CD4-positive, alpha-beta T cell treated with Interleukin-12 subunit alpha and Interleukin-12 subunit beta, for 1 hour (primary cell): Measurements from ENCODE around the gene FAM107B.
"Not testable (repeated sequence)": the region's sequence is repeated elsewhere in the genome, so short reads cannot be mapped to it uniquely, and the experiment has no call there.

Experiments
- DNase-seq: peaks from one replicate; pipeline ENCODE4 v3.0.0-alpha.2; 2020

Gene FAM107B

DNA sequence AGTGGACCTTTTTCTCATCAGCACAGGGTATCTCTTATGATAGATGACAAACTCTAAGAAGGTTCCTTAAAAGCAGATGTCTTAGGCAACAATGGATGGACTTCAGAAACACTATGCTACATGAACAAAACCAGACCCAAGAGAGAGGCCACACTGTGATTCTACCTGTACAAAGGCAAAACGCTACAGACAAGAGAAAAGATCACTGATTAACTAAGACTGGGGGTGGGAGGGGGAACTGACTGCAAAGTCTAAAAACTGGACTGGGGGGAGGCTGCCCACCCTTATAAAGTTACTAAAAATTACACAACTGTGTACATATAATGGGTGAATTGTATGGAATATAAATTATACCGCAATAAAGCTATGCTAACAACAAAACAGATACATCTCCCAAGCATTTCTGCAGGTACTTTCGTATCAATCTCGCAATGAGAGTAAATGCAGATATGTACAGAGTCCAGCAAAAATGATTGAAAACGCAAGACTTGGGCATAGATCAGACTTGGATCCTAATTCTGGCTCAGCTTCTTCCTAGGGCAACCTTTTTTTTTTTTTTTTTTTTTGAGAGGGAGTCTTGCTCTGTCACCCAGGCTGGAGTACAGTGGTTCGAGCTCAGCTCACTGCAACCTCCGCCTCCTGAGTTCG is 179.7 kb downstream of the FAM107B start:
- no peak for DNase-seq

DNA sequence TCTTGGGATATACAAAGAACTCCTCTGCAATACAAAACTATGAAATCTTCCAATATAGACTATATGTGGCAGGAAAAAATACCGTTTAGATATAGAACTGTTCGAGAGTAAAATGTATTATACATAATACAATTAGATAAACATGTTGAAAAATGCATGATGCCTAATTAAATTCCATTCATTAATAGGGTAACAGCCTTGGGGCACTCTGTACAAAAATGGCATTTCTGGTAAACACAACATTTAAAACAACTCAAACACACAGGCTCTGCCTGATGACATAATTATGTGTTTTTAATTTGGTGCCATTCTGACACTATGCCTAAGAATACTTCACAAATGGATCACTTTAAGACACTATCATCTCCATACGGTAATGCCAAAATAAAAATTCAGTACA is 180.9 kb downstream of the FAM107B start:
- DNase-seq: no peak

GRCh38 chr10:14592566-14592965 is 182.1 kb downstream of the FAM107B start:
- DNase-seq: no peak

DNA sequence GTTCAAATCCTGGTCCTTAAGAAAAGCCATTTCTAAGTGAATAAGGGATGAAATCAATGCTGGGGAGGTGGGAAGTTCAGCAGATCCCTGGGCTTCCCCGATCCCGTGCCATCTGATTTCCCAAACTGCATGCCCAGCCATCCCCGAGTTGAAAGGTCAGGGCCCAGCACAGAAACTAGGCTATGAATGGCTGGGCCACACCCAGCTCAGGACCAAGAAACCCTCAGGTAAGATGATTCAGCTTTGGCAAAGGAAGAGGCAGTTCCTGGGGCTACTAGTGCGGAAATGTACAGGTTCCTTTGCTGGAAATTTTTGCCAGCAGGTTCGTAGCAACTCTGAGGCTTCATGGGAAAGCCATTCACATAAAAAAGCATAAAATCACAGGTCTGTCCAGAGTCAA is 182.7 kb downstream of the FAM107B start:
- peak; percentile 18 for DNase-seq

DNA sequence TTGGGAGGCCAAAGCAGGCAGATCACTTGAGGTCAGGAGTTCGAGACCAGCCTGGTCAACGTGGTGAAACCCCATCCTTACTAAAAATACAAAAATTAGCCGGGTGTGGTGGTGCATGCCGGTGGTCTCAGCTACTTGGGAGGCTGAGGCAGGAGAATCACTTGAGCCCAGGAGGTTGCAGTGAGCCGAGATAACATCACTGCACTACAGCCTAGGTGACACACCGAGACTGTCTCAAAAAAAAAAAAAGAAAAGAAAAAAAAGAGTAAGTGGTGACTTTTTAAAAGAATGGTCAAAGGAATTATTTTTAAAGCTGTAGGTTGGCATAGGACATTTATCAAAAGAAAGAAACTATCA is 185.8 kb downstream of the FAM107B start:
- DNase-seq: not testable (repeated sequence)

DNA sequence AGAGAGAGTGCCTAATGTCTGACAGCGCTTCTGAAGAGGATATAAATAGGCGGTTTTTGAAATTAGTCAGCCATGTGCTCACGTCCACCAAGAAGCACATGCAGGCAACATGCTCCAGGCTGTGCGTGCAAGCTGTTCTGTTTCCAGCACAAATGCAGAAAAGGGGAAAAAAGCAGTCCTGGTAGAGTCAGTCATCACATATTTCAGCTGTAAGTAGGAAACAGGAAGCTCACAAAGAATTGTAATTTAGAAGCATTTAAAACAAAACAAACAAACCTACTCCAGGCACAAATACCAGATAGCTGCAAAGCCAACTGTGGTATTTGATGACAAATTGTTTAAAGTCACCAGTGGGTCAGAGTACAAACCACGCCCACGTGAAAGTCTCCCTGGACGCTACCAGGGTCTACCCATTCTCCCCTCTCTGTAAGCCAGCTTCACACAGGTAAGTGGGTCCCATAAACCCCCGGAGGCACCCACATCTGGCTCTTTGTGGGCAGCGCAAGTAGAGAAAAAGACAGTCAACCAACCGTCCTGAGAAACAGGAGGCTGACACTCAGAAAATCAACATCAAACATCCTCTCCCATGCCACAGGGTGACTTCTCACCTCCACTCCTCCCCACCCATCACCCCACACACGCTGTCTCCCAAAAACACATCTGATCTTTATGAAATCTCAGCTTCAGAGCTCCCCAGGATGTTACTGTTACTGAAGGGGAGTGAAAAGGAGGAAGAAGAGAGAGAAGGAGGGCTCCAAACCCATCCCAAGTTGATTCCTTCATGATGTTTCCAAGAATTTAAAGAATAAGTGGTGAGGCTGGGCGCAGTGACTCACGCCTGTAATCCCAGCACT is 186.4 kb downstream of the FAM107B start:
- peak; percentile 60 for DNase-seq

DNA sequence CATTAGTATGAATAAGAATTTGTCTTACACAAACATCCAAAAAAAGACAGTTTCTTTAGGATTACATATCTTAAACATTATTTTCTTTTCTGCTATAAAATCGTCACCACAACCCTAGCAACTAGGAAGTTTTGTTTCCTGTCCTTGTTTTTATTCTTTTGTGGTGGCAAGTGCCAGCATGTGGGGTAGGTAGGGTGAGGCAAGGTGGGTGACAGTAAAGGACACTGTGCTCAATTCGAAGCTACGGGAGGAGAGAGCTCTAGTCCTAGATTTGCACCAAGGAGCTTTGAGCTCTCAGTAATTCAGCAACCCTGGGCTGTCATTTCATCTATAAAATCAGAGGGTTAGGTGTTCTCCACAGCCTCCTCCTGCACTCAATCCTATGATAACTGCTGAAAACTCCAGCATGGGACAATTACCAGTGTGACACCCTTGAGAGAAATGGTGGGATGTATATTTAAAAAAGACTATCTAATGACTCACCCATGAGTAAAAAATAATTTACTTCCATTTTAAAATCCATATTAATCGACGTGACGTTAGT is 187.1 kb downstream of the FAM107B start:
- DNase-seq: peak; percentile 72

- DNase-seq: peak; percentile 90
Observed at GRCh38 chr10:14586901-14587300, 187.8 kb downstream of the FAM107B start.

GRCh38 chr10:14585287-14586193 is 189.2 kb downstream of the FAM107B start:
- no peak for DNase-seq

DNA sequence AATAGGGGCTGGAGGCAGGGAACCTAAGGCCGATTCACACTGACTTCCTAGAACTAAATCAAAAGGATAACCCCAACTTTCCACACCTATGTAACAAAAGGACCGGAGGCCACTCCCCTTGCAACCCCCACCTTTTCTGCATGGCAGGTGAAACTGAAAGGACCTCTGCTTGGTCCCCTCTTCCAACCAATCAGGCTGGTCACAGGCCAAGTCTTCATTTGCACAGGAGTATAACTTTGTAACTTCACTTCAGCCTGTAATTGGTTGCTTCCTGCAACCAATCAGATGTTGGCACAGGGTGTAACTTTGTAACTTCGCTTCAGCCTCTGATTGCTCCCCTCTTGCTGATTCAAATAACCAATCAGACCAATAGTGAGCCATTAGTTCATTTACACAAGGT is 190.0 kb downstream of the FAM107B start:
- DNase-seq: peak; percentile 76

GRCh38 chr10:14583967-14584366 is 190.7 kb downstream of the FAM107B start:
- DNase-seq: no peak

GRCh38 chr10:14583252-14583651 is 191.4 kb downstream of the FAM107B start:
- DNase-seq: peak; percentile 90

DNA sequence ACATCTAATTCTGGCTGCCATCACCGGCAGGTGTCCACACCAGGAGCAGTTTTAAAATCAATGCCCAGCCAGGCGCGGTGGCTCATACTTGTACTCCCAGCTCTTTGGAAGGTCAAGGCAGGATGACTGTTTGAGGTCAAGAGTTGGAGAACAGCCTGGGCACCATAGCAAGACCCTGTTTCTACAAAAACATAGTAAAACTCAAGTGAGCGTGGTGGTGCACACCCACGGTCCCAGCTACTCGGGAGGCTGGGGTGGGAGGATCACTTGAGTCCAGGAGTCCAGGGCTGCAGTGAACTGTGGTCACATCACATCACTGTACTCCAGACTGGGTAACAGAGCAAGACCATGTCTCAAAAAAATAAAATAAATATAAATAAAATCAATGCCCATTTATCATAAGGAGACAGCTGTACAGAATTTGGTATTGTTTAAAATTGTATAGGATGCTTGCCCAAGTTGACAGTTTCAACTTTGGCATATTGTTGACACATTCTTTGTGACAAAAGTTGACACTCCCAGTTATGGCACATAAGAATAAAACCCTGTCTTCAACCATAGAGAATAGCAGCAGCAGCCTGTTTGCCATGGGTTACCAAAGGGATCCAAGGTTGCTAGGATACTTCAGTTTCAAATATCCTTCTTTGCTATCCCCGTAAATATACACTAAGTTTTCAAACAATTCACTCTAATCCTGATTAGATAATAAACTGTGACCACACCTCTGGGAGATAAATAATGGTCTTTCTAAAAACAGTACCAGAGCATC is 193.0 kb downstream of the FAM107B start:
- DNase-seq: no peak

- DNase-seq: no peak
Observed at GRCh38 chr10:14580671-14581332, 193.9 kb downstream of the FAM107B start.

GRCh38 chr10:14579405-14579804 is 195.3 kb downstream of the FAM107B start:
- DNase-seq: no peak

GRCh38 chr10:14578060-14578952 is 196.4 kb downstream of the FAM107B start:
- no peak for DNase-seq

- no peak for DNase-seq
Observed at GRCh38 chr10:14574885-14575284, 199.8 kb downstream of the FAM107B start.

DNA sequence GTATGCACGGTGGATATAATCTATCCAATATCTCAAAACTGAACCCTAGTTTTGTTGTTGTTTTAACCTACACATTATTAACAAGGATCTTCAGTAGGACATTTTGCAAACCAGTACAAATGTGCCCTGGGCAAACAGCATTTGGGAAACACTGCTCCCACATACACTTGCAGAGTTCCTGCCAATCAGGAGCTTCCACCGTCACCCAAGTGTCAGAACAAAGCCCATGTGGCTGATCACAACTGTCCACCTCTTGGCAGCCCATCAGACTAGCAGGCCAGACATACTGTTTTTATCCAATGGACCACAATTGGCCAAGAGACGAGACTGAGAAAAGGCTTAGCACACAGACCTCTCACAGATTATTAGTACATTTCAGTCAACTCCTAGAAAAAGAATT is 200.4 kb downstream of the FAM107B start:
- DNase-seq: no peak

DNA sequence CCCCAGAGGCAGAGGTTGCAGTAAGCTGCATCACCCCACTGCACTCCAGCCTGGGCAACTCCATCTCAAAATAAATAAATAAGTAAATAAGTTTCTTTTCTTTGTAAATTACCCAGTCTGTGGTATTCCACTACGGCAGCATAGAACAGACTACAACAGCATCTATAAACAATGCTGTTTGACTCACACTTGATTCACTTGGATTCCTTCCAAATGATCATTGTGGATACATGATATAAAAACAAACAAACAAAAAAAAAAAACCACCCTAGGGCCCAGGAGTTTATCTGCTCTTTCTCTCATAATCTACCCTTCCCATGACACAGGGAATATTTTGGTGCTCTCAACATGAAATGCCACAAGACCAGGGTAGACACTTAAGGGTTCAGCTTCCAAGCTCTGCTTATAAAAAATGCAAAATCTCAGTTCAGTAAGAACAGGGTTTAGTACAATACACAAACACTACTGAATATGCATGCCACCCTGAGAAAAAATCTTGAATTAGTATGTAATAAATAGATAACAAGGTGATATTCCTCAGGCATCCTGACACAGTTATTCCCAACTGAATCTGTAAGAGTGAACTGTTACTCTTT is 200.9 kb downstream of the FAM107B start:
- no peak for DNase-seq

DNA sequence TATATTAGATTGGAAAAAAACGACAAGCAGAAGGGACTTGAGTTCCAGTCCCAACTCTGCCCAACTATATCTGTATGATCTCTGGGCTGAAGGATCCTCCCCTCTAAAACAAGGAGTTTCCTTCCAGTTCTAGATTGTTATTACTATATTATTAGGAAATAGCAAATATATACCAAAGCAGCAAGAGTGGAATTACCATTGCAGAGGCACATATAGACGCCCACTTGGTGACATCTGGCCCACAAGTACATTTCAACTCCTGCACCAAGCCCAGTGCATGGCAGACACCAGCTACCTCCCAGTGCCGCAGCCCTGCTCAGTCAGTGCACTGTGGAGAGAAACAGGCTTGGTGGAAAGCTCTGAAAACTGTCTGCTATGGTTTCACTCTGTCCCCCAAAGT is 201.9 kb downstream of the FAM107B start:
- DNase-seq: no peak
